Measurements from ENCODE around the gene ACTR8.
A peak's percentile ranks its signal among the peaks of the same experiment; 100 is the strongest.

ACTR8 gene

DNA sequence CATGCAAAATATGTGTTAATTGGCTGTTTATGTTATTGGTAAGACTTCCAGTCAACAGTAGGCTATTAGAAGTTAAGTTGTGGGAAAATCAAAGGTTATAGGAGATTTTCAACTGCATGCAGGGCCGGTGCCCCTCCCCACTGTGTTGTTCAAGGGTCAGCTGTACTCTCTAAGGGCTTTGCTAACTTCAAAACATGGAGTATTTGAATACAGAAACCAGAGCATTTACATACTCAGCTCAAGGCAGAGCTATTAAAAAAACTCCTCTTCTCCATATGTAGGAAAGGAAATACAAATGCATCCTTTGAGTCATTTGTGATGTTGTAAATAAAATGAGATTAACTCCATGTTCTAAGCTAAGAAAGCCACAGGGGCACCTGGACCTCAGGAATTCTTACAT lies 18.8 kb downstream of the ACTR8 start:
- DNase-seq: no peak

DNA sequence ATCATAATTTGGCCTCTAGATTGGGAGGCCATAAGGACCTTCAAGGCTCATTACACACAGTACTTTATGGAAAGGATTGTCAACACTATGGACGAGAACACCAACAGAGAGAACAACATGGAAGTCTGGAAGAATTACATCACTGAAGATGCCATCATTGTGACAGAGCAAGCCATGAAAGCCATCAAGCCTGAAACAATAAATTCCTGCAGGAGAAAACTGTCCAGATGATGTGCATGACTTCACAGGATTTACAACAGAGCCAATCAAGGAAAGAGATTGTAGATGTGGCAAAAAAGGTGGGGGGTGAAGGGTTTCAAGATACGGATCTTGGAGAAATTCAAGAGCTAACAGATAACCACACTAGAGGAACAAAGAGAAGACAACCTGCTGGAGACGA lies 19.7 kb downstream of the ACTR8 start:
- DNase-seq: no peak

DNA sequence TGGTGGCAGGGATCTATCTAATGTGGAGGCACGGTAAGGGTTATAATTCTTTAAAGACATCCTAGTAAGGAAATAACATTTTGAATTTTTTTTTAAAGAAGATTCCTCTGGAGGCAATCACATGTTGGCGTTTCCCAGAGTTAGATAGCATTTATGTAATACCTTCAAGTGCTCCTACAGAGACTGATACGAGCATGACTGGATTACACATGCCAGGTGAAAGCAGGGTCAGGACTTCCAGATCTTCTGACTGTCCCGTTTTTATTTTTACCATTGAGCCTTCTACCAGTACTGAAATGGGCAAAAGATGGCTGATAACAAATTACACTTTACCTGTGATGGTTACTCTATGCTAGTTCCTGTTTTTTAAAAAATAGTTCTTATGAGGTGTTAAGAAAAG lies 21.8 kb downstream of the ACTR8 start:
- DNase-seq: no peak

DNA sequence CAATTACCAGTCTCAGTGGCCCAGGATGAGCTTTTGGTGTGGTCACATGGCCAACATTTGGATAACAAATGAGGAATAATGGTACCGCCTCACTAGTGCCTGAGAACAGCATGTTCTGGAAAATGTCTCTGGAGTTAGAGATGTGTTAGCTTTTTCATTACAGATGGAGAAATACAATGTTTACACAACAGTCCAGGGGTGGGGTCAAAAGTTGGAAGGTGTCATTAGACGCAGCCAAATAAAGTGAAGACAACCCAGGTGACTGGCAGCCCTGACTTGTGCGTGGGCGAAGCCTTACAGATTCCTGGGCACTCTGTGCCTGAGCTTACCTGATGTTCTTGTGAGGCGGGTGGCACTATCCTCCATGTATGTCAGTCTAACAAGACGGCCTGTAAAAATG lies 22.8 kb downstream of the ACTR8 start:
- no peak for DNase-seq

DNA sequence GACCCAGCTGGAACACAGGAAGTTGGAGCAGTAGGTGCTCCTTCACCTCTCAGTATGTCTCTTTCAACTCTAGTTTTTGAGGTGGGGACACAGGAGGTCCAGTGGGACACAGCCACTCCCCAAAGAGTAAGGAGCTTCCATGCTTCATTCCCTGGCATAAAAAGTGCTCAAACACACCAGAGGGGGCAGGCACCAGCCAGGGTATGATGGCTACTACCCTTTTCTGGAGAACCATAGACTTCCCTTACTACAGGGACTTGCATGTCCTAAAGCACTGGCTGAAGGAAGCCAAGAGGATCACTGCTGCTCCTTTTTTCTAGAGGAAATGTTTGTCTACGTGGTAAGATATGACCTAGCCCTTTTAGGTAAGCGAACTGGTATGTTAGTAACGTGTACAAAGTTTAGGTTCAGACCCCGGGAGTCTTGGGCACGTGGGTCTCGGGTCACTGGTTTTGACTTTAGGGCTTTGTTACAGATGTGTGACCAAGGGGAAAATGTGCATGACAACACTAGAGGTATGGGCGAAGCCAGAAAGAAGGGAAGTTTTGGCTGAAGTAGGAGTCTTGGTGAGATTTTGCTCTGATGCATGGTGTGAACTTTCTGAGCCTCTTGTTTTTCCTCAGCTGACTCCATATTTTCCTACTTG lies 23.7 kb downstream of the ACTR8 start:
- DNase-seq: no peak

DNA sequence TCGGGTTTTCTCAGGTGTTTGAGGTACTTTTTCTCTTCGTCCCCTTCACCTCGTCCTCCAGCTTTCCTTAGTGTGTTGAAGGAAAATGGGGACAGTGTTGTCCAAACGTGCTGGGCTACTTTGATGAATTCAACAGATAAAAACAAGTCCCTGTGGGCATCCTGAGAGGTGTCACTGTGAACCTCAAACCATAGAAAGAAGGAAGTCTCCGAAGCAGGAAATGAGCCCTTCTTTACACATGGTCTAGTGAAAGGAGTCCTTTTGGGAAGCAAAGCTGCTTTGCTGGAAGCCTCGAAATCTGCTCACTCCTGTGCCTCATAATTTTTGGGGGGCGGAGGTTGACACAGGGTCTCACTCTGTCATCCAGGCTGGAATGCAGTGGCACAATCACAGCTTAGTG lies 25.0 kb downstream of the ACTR8 start:
- DNase-seq: no peak

DNA sequence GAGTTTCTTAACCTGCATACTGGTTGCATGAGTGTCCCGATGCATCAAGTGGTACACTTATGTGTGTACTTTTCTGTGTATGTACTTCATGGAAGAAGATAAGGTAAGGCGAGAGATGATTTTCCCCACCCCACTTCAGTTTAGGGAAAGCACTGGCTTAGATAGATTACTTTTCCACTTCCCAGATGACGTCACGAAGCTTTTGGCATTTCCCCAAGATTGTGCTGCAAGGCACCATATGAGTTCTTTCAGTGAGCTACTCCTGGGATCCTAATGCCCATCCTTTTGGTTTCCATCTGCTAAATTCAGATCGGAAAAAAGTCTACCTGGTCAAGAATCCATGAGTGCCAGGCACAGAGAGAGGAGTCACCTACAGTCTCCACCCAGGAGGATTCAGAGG lies 31.1 kb downstream of the ACTR8 start:
- no peak for DNase-seq

DNA sequence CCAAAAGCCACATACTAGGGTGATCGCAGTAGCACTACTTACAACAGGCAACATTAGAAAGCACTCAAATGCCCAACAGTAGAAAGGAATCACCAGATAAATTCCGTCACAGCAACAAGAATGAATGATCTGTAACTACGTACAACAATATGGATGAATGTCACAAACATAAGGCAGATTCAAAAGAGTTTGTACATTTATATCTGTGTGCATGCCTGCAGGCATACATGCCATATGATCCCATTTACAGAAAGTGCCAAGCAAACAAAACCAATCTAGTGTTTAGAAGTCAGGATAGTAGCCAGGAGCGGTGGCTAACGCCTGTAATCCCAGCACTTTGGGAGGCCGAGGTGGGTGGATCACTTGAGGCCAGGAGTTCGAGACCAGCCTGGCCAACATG lies 32.0 kb downstream of the ACTR8 start:
- no peak for DNase-seq

DNA sequence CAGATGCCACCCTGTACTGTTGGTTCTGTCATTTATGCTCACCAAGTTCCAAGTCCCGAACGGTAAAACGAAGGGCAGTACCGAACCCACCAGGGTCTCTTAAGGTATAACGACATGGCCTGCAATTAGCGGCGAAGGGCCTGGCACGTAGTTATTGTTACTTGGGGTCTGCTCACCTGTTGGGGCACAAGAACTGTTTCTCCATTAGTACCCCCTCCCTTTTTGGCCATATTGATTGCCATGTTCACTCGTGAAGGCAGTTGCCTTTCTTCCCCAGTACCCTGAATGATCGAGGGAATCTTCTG lies 35.1 kb downstream of the ACTR8 start:
- DNase-seq: no peak

DNA sequence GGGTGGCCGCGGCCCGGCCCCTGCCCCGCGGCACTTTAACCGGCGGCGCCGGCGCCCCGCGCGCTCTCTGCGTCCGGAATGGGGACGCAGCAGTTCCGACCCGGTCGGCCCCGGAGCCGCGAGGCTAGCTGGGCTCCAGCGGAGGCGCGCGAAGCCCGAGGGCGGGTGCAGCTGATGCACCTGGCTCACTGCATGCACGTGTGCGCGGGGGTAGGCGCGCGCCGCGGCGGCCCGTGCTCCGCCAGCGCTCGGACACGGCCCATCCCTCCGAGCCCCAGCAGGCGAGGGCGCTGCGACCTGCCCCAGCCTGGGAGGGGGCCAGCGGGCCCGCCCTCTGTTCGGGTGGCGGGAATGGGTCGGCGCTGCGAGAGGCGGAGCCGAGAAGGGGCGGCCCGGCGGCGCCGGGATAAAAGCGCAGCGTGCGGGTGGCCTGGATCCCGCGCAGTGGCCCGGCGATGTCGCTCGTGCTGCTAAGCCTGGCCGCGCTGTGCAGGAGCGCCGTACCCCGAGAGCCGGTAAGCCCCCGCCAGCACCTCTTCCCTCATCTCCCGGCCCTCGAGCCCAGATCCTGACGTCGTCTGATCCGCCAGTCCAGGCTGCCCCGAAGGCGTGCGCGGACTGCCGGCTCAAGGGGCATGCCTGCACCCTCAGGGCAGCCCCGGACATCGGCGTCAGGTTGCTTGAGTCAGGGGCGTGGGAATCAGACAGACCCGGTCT lies 35.7 kb downstream of the ACTR8 start, which contains the start of the genes CHDH and IL17RB:
TSS of gene CHDH (minus strand) at position 286 of the 717 bp plus-strand sequence. CDS start 22,411 bp downstream, outside the sequence.
TSS of gene IL17RB (plus strand) at position 435 of the 717 bp plus-strand sequence. CDS start at position 456, 21 bp downstream.
- no peak for DNase-seq

DNA sequence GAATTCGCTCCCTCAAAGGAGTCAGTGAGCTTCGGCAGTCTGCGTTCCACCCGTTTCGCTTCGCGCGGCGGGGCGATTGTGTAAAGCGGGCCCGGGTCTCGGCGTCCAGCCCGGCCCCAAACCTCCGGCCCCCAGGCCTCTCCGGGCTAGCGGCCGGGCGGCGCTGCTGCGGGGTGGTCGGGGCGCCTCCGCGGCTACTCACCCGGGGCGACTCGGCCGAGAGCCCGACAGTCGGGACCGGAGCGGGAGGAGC lies 36.1 kb downstream of the ACTR8 start:
- no peak for DNase-seq

DNA sequence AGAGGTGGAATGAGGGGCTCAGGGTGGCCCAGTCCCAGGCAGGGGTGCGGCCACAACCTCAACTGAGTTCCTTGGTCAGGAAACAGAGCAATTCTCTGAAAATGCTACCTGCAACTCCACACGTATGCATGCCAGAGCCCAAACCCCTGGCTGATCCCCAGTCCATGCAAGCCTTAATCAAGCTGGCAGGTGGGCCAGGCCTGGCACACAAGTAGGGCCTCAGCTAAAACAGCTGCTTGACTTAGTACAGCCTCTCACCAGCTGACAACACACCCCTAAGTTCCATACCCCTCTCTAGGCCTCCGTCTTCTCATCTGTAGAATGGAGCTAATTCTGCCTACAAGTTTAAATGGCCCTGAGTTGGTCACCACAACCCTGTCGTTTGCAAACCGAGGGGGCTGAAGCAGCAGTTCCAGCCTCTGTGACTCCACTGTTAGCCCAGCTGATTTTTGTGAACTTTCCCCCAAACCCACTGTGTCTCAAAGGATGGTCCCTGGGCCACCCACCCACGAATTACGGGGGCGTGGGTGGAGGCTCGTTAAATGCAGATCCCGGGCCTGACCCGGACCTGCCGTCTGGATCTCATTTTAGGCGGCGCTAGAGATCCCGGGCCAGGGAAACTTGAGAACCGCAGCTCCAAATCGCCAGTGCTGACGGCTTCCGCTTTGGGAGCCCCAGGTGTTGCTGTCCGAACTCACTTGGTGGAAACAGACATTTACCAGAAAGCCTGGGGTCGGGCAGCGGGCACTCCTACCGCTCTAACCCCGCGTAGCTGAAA lies 36.7 kb downstream of the ACTR8 start:
- no peak for DNase-seq

DNA sequence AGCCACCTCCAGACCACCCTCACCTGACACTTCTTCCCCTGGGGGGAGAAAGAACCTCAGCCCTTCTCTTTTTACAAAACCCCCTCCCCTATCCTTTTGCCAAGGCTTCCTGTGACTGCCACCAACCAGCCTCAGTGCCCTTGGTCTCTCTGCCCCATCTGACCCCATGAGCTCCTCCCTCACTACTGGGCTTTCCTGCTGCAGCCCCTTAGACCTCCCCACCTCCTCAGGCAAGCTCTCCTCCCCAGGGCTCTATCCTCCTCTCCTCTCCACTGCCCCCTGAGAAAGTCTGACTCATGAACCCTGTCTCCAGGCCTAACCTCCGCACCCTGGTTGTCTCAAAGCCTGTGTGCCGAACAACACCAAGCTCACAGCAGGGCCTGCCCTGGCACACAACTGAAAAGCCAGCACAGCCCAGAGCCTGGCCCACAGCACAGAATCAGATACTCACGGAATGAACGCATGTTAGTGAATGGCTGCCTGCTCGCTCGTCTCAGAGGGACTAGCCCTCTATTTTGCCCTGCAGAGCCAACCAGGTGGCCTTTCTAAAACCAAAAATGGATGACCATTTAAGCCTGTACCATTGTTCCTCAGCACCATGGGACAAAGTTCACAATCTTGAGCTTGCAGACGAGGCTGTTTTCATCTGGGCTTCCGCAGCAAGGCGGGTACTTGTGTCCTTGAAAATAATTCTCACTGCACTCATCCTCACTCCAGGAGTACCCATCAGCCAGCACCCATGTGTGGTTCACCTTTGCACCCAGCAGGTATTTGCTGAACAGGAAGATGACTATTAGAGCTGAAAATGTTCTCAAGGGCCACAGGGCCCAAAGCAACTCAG lies 37.5 kb downstream of the ACTR8 start:
- DNase-seq: no peak

DNA sequence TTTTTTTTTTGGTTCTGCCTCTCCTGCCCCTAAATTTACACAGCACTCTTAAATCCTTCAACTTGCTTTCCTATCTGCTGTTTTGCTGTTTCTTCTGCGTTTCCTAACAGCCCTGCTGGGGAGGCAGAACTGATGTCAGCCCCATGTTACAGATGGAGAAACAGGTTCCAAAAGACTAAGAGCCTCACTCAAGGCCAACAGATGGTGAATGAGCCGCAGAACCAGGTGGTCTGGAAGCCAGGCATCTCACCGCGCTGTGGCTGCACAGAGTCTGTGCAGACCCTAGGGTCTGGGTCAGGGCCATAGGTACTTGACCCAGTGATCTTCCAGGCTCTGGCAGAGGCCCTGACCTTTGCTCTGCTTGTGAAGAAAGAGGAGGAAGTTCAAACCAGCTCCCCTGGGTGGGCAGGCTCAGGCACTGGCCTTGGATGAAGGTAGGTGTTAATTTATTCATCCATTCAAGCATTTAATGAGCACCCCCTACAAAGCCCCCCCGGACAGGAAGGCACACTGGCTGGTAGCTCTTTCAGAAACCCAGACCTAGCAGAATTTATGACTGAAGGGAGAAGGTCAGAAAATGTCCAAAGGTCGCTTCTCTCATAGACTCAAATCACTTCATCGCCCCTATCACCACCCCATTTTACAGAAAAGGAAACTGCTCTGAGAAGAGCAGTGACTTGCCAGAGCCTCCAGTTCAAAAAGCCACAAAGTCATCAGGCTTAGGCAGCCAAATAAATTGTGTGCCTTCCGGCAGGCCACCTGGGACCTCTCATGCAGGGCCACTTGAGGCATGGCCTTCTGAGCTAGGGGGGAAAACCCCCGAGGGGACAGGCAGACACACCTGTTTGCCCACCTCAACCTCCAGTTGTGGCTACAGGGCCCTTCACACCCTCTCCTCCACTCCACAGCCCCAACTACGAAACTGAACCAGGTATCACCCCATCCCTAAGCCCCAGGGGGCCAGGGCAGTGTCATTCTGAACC lies 38.5 kb downstream of the ACTR8 start:
- no peak for DNase-seq

DNA sequence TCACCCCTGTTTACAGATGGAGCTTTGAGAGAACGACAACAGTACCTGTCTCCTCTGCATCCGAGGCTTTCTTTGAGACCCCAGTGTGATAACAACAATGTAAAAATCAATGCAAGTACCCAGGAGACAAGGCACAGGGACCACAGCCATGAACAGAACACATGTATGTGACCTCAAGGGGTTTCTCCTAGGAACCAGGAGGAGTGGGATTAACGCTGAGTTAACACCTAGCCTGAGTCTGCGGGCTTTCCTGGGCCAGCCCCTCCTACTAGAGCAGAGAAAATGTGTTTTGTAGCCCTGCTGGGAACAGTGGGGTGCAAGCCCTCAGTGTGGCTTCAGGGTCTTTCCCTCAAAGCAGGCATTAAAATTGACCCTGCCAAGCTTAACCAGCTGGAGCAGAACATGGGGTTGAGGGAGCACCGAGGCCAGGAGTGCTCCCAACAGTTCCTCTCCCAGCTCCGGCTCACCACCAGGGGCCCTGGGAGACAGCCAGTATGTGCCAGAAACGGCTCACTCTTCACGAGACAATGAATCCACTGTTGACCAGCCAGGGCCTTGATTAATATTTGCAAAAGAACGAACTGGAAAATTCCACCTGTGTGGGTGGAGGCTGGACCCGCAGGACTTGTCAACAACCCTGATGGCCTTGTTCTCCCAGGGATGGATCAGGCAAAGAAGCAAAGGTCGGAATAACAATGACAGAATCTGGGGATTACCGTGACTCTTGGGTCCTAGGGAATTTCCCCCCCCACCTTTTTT lies 39.3 kb downstream of the ACTR8 start:
- peak; percentile 57 for DNase-seq

DNA sequence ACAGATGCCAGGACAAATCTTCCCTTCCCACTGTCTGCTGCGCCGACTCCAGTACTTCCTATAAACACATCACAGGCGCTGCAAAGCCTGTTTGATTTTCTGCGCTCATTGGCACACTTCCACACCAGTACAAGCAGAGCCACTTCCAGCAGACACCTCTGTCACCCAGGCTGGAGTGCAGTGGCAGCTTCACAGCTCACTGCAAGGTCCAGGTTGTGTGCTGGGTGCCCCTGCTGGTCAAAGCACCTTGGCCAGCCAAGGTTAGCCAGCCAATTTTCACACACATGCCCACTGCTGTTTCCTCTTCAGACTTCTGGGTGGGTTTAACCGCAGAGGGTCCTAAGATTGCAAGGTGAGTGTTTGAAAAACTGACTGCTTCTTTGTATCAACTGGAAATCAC lies 40.7 kb downstream of the ACTR8 start:
- no peak for DNase-seq

DNA sequence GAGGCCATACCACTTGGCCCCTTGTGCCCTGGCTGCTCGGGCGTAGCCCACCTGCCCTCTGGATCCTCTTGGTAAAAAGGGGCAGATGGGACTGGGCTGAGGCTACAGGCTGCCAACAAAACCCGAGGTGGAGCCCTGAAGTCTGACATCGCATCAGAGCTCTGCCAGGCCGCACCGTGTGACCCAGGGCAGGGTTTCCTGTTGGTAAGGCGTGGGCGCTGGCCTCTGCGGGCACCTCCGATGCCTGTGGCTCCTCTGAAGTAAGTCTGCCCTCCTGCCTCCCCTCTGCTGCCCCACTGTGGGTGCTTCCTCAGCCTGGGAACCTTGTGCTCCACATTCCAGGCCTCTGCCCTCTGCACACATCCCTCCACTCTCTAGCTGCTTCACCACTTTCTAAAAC lies 44.6 kb downstream of the ACTR8 start:
- DNase-seq: no peak

DNA sequence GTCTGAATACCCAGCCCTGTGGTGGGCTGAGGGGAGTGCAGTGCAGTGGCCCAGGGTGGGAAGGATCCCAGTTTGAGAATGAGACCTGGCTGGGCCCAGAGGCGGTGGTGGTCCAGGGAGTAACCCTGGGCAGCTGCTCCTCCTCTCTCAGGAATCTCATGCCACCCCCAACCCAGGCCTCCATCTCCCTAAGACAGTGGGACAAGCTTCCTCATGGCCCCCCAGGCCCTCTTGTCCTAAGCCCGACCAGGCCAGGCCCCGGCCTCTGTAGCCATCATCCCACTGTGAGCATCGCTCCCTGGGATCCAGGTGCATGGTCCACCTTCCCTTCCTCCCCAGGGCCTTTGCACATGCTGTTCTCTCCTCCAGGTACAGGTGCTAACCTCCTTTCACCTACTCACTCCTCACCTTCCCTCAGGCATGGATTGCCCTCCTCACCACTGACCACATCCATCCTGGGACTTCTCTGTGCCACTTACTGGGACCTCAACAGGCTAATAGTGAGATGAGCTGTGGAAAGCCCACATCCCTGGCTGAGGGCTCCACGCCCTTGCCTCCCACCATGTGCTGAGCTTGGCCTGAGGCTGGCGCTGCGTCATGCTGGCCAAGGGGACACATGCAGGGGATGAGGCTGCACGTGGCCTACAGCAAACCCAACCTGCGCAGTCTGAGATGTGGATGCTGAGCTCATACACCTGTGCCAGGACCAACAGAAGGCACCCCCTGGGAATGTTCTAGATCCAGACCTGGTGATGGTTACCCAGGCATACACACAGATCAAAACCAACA lies 45.7 kb downstream of the ACTR8 start:
- no peak for DNase-seq

DNA sequence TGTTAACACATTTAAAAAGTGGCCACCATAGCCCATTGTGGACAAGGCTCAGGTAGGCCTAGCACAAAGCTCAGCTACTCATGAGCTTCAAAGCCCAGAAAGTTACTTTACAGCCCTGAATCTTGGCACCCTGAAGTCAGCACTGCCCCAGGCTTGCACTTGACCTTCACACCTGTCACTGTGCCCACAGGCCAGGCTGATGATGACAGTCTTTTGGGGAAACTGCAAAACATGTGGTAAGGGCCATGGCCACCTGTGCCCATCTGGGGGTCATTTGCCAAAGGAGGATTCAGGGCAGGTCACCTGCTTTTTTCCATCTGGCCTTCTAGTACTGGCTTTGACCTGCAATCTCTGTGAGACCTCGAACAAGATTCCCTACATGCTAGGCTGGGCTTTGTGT lies 46.7 kb downstream of the ACTR8 start:
- DNase-seq: no peak

DNA sequence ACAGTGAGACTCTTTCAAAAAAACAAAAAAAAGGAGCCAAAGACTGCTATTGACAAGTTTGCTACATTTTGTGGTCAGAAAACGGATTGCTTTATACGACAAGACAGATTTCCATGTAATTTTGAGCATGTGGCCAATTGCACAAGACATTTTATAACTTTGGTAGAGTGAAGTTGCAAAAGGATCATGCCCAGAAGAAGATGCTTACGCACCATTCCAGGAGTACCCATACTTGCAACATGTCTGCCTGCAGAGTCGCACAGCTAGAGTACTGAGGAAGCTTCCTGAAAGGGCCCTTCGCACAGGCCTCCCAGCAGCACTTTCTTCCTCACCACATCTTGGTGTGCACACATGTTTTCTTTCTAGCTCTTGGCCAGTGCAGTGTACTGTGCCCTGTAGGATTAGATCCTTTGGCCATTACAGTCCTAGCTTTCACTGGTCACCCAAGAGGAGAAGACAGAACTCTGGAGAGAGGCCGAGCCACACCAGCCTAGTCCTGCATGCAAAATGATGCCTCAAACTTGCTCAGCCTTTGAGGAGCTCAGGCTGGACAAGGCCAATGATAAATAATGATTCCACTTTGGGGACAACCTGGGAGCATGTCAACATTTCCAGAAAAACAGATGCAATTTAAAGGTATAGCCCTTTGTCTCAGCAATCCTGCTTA lies 47.4 kb downstream of the ACTR8 start:
- no peak for DNase-seq
